ENCODE data around the gene TMEM192. TPM values are rescaled to one million over a fixed set of nuclear protein-coding genes. Genes with fewer than 3 reads are reported as not detected.

Gene TMEM192
- total and polyA plus RNA-seq, 2 of the 4 experiments (the other 2 are of a cell fraction): 7.7 to 17.2 TPM

DNA sequence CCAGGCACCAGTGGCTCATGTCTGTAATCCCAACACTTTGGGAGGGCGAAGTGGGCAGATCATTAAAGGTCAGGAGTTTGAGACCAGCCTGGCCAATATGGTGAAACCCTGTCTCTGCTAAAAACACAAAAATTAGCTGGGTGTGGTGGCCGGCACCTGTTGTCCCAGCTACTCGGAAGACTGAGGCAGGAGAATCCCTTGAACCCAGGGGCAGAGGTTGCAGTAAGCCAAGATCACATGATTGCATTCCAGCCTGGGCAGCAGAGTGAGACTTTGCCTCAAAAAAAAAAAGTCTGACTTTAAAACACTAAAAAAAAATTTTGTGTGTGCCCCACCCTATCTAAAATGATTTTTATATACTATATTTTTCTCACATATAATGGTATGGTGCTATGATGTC lies 26.2 kb upstream of the TMEM192 start:
- Histone ChIP-seq H3K27ac (ENCODE audit: insufficient read depth, low read length) (no peak overlapping the region), H3K56ac (ENCODE audit: extremely low read depth, insufficient read depth, low read length) (no peak overlapping the region), H2BK5ac (ENCODE audit: low read depth, low read length, poor library complexity, severe bottlenecking) (no peak overlapping the region), H2BK120ac (ENCODE audit: low read depth, low read length) (no peak overlapping the region), H3K27me3 (ENCODE audit: control insufficient read depth, insufficient read depth, low read length) (no peaks in the 10 kb centered on the region), H3K4me3 (ENCODE audit: insufficient read depth, low read depth, low read length) (no peak overlapping the region), H4K20me1 (ENCODE audit: insufficient read depth, low read length) (no peaks in the 10 kb centered on the region), H2AK9ac (replicated peaks; ENCODE audit: low read depth, low read length, poor library complexity) (no peak overlapping the region), H3K9me1 (ENCODE audit: insufficient read depth, low read length) (no peaks in the 10 kb centered on the region), H4K8ac (ENCODE audit: low read depth in 2 of 2, low read length in 2 of 2) (no peak overlapping the region), H2AK5ac (ENCODE audit: low read depth, low read length) (no peak overlapping the region), H4K91ac (ENCODE audit: insufficient read depth, low read depth, low read length) (no peak overlapping the region), H3K4me1 (ENCODE audit: control insufficient read depth, insufficient read depth, low read length) (no peaks in the 10 kb centered on the region), H3K4me2 (ENCODE audit: low read depth, low read length) (no peak overlapping the region), H3K18ac (ENCODE audit: low read depth, low read length) (no peak overlapping the region), H3K14ac (replicated peaks; ENCODE audit: low read depth, low read length) (no peak overlapping the region), H3K9ac (ENCODE audit: low read depth, low read length) (no peak overlapping the region), H4K5ac (ENCODE audit: low read depth, low read length) (no peak overlapping the region), H2AFZ (replicated peaks; ENCODE audit: low read length, poor library complexity) (no peak overlapping the region), H3K9me3 (ENCODE audit: control insufficient read depth, insufficient read depth, low read length) (no peaks in the 10 kb centered on the region), H3K4ac (ENCODE audit: low read depth, low read length) (no peak overlapping the region), H3K36me3 (ENCODE audit: control insufficient read depth, insufficient read depth, low read length) (no peaks in the 10 kb centered on the region), H3K79me1 (ENCODE audit: low read depth in 1 of 2, low read length in 2 of 2) (no peaks in the 10 kb centered on the region), H2BK20ac (ENCODE audit: low read depth, low read length) (no peak overlapping the region), H2BK15ac (ENCODE audit: low read depth, low read length) (no peak overlapping the region), H3K23ac (ENCODE audit: low read depth, low read length) (no peak overlapping the region)
- dilution Hi-C loops (cut with HindIII; ENCODE audit: low sequenced_read_pairs, unreplicated experiment) (loop anchor here (25.0 kb wide), 1 partner anchor 323 kb away; no protein-coding TSS in a partner anchor), intact Hi-C loops (cut with micrococcal nuclease) (no loop called here), in situ Hi-C loops (cut with MboI; ENCODE audit: low sequenced_read_pairs) (loop anchor here (10.0 to 25.0 kb wide), 2 partner anchors 216 to 948 kb away; no protein-coding TSS in a partner anchor)
- DNase-seq: no peak
- no peak for ATAC-seq (ENCODE audit: low read depth)
- TF ChIP-seq MAFK (IDR thresholded peaks at IDR 0.05; ENCODE audit: low read depth, low read length) (no peak), MXI1 (IDR thresholded peaks at IDR 0.05; ENCODE audit: borderline replicate concordance, low read depth, low read length) (no peak), CHD1 (IDR thresholded peaks at IDR 0.05; ENCODE audit: low read depth, low read length) (no peak), USF2 (IDR thresholded peaks at IDR 0.05; ENCODE audit: low read depth, low read length) (no peak), POLR2A (IDR thresholded peaks at IDR 0.05; ENCODE audit: low read depth, low read length) (no peak), FOS (IDR thresholded peaks at IDR 0.05; ENCODE audit: low read depth, low read length) (no peak), CEBPB (IDR thresholded peaks at IDR 0.05; ENCODE audit: low read depth, low read length) (no peak), RAD21 (IDR thresholded peaks at IDR 0.05; ENCODE audit: low read length) (no peak), RCOR1 (IDR thresholded peaks at IDR 0.05; ENCODE audit: insufficient replicate concordance, low read length) (no peak), SMC3 (IDR thresholded peaks at IDR 0.05; ENCODE audit: low read depth, low read length) (no peak), BHLHE40 (IDR thresholded peaks at IDR 0.05; ENCODE audit: low read depth, low read length) (no peak), NFE2L2 (IDR thresholded peaks at IDR 0.05; ENCODE audit: low read depth, low read length) (no peak), CTCF (conservative IDR thresholded peaks at IDR 0.05; ENCODE audit: low read depth, low read length) (no peak), MAZ (IDR thresholded peaks at IDR 0.05; ENCODE audit: borderline replicate concordance, low read depth, low read length) (no peak), RFX5 (IDR thresholded peaks at IDR 0.05; ENCODE audit: low read depth, low read length) (no peak)
- TF ChIP-seq, protein P1, sequence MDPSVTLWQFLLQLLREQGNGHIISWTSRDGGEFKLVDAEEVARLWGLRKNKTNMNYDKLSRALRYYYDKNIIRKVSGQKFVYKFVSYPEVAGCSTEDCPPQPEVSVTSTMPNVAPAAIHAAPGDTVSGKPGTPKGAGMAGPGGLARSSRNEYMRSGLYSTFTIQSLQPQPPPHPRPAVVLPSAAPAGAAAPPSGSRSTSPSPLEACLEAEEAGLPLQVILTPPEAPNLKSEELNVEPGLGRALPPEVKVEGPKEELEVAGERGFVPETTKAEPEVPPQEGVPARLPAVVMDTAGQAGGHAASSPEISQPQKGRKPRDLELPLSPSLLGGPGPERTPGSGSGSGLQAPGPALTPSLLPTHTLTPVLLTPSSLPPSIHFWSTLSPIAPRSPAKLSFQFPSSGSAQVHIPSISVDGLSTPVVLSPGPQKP (IDR thresholded peaks at IDR 0.05; ENCODE audit: borderline replicate concordance, low read depth, low read length): no peak
- CTCF ChIA-PET: no interaction called here
- WGBS, 2 experiments (ENCODE audit: extremely low coverage in 2 of 2, insufficient read length in 1 of 2): 40% methylated on average over 1 of the region's 3 CpGs; no CpG with 5 or more reads in 1 of the 2 experiments
- BruUV-seq (replicated peaks): no TSS peak
- POLR2A ChIA-PET (ENCODE audit: unreplicated experiment): no interaction called here

All from IMR-90 (cell line).